AG08396 (cell line): ENCODE measurements around the gene AKR1D1.
"Not testable (repeated sequence)": the region's sequence is repeated elsewhere in the genome, so short reads cannot be mapped to it uniquely, and the experiment has no call there.

ENCODE experiments used
- DNase-seq: peaks from one replicate; pipeline ENCODE4 v3.0.0; 2012; ENCODE audit warnings: low spot score, mixed read lengths

Gene AKR1D1

GRCh38 chr7:138074121-138074520 is 2.1 kb upstream of the AKR1D1 start:
- DNase-seq = no peak

GRCh38 chr7:138074540-138074939 is 1.7 kb upstream of the AKR1D1 start:
- no peak for DNase-seq

DNA sequence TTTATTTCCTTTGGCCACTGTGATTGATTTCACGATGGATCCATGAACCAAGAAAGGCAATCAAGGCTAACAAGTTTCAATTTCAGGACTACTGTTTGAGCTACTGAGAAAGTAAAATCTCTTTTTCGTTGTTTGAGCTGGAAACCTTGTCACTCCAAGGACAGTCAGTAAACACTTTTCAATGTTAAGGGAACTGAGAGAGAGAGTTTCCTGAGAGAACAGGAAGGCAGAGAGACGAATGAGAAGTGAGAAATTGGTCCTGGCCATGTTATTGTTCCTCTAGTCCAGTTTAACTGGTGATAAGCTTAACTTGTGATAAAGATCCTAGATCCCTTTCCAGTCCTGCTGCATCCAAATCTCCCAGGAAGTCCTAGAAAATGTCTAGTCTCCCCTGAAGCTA is 909 bp upstream of the AKR1D1 start:
- no peak for DNase-seq

DNA sequence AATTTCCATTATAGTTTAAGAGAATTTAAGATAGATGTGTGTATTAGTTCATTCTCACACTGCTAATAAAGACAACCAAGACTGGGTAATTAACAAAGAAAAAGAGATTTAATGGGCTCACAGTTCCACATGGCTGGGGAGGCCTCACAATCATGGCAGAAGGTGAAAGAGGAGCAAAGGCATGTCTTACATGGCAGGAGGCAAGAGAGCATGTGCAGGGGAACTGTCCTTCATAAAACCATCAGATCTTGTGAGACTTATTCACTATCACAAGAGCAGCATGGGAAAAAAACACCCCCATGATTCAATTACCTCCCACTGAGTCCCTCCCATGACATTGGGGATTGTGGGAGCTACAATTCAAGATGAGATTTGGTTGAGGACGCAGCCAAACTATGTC is 473 bp upstream of the AKR1D1 start:
- DNase-seq = not testable (repeated sequence)

GRCh38 chr7:138077809-138078208 is 1.6 kb downstream of the AKR1D1 start:
- DNase-seq = no peak

DNA sequence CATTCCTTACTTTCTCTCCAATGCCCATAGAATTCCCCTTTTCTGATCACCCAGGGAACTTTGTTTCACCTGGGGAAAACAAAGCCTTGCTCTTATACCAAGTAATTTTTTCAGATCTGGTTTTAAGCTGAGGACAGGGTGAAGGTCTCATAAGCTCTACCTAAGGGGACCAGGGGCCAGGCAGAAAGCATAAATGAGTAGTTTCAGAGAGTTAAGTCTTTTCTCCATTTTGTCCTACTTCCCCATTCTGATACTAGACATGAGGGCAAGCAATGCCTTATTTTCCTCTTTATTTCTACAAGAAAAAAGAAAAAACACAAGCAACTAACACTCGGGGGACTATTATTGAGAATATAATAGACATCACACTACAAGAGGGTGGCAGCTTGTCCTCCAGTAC is 2.9 kb downstream of the AKR1D1 start:
- no peak for DNase-seq

DNA sequence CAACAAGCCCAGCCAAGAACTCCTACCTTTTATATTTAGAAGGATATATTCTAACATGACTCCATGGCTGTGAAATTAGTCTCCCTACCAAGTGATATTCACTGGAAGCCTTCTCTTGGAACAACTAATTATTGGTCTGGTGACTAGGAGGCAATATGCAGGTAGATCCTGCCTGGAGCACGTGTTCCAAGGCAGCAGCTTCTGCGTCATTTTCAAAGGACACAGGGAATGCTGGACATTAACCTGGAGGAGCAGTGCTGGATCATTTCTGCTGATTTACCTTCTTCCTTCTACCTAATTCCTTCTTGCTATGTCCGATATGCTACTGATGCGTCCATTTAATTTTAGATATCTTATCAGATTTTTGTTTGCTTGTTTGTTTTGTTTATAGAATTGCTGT is 5.6 kb downstream of the AKR1D1 start:
- no peak for DNase-seq

DNA sequence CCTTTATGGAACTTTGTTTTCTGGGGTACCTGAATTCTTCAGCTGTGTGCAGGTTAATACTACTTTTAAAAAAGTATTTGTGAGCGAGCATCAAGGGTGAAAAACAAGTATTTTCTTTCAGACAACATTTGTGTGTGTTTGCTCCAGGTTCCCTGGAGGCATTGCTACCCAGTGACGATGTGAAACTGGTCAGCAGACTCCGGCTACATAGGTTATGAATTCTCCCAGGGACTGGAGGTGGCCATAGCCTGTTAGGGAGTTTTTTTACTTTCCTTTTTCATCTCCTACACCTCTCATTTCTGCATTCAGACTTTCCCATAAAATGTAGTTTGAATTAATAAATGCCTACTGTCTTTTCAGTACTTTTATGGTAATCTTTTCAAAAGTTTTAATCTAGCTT is 7.6 kb downstream of the AKR1D1 start:
- no peak for DNase-seq

DNA sequence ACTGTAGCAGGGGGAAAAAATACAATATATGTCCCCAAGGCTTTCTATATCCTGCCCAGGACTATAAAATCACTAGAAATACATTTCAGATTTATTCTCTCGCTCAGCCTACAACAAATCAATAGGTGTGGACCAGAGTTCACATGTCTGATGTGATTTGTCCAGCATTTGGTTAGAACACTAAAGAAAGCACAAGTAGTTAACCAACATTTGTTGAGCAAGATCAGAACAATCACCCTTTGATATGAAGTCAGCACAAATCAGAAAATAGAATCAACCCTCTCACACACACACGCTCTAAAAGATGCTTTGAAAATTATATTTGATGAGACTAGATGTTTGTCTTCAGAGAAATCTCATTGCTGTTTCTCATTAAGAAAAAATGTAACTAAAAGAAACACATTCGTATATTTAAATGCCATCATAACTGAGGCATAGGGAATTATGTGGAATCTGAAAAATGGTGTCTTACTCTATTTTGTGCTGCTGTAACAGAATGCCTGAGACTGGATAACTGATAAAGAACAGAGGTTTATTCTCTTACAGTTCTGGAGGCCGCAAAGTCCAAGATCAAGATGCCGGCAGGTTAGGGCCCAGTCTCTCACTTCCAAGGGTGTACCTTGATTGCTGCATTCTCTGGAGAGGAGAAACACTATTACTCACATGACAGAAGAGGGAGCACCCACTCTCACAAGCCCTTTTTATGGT is 10.5 kb downstream of the AKR1D1 start:
- DNase-seq = no peak

GRCh38 chr7:138089080-138089901 is 13.0 kb downstream of the AKR1D1 start:
- DNase-seq = no peak

DNA sequence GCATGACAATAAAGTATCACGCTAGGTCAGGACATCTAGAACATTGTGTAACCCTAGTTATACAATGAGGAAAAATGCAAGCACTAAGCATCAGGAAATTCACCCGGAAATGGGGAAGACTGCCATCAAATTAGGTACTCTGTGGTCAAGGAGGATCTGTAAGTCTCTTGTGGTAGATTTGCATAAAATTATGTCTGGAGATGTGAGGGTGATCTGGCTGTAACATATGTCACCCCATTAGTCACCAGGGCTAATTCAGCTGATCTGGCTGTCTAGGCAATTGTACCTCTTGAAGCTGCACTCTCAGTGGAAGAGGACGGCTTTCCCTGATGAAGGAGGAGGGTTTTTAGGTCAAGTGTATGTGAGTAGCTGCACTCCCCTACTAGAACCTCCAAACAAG is 14.8 kb downstream of the AKR1D1 start:
- DNase-seq = no peak

GRCh38 chr7:138091840-138092239 is 15.6 kb downstream of the AKR1D1 start:
- DNase-seq = not testable (repeated sequence)

DNA sequence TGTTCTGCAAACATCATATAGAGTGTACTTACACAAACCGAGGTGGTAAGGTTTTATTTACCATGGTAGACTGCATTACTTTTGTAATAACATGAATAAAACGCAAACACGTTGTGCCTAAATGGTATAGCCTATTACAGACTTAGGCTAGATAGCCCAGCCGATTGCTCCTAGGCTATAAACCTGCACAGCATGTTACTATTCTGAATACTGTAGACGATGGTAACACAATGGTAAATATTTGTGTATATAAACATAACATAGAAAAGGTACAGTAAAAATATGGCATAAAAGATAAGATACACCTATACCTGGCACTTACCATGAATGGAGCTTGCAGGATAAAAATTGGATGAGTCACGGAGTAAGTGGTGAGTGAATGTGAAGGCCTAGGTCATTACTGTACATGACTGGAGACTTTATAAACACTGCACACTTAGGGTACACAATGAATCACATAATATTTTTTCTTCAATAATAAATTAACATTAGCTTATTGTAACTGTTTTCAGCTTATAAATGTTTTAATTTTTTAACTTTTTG is 16.3 kb downstream of the AKR1D1 start:
- no peak for DNase-seq

- DNase-seq = no peak
Measured at GRCh38 chr7:138095972-138096935, 20.0 kb downstream of the AKR1D1 start.

- no peak for DNase-seq
Measured at GRCh38 chr7:138097064-138097741, 20.9 kb downstream of the AKR1D1 start.

DNA sequence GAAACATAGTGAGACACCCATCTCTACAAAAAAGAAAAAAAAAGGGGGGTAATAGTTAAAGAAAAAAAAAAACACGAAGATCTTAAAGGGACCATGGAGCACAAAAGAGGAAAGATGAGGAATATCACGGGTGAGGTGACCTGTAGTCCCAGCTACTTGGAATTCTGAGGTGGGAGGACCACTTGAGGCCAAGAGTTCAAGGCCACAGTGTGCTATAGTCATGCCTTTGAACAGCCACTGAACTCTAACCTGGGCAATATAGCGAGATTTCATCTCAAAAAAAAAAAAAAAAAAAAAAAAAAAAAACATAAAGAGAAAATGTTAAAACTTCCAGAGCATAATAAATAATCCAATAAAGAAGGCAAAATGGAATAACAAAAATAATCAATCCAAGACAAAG is 23.6 kb downstream of the AKR1D1 start:
- no peak for DNase-seq

GRCh38 chr7:138105221-138105620 is 29.0 kb downstream of the AKR1D1 start:
- DNase-seq = no peak

- DNase-seq = no peak
Measured at GRCh38 chr7:138115047-138115446, 38.8 kb downstream of the AKR1D1 start.

- peak; percentile 34 for DNase-seq
Measured at GRCh38 chr7:138116141-138116540, 39.9 kb downstream of the AKR1D1 start.

GRCh38 chr7:138116892-138117291 is 40.6 kb downstream of the AKR1D1 start:
- DNase-seq = no peak

DNA sequence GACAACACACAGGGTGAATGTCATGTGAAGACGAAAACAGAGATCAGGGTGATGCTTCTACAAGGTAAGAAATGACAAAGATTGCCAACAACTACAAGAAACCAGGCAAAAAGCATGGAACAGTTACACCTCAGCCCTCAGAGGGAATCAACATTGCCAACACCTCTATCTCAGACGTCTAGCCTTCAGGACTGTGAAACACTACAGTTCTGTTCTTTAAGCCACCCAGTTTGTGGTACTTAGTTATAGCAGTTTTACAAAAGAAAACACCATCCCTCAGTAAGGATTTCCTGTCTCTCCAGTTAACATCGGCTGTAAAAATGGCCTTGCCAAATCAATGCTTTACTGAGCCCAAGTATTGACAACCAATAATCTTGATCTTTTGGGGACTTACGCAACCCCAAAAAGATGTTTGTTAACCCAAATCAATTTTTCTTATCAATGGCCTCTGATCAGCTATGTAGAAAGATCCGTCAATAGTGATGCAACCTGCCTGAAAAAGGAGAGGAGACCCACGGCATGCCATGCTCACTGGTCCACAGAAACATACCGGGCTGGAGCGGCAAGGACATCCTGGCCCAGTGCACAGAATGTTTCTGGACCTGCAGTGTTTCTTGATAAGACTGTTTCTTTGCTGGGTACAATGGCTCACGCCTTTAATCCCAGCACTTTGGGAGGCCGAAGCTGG is 44.0 kb downstream of the AKR1D1 start:
- no peak for DNase-seq
